ENCODE data around the gene FETUB.

DNA sequence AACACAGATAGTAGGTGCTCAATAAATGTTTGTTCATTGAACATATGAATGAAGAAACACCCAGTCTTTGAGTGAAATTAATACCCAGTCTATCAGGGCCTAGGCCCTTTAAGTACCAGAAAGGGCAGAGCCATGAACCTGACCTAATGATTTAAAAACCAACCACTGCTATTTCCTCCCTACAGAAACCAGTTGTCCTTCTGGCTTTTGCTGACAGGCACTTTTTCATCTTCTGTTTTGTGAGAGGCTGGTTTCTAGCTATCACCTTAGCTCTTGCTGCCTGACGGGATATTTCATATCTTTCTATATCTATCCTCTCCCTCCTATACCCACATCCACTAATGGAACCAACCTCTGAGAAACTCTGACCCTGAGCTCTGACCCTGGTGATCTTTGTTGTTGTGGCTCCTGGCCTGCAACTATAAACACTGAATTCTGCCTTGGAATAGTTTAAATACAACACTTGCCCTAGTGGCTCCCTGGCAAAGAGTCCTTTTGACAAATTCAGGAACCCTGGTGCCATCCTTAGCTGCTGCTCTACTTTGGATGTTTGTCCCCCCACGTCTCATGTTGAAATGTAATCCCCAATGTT lies 31.5 kb upstream of the FETUB start:
- no peak for TF ChIP-seq POLR2A (IDR thresholded peaks at IDR 0.05)
- TF ChIP-seq EP300 (IDR thresholded peaks at IDR 0.05), result no peak
- TF ChIP-seq, protein P1, sequence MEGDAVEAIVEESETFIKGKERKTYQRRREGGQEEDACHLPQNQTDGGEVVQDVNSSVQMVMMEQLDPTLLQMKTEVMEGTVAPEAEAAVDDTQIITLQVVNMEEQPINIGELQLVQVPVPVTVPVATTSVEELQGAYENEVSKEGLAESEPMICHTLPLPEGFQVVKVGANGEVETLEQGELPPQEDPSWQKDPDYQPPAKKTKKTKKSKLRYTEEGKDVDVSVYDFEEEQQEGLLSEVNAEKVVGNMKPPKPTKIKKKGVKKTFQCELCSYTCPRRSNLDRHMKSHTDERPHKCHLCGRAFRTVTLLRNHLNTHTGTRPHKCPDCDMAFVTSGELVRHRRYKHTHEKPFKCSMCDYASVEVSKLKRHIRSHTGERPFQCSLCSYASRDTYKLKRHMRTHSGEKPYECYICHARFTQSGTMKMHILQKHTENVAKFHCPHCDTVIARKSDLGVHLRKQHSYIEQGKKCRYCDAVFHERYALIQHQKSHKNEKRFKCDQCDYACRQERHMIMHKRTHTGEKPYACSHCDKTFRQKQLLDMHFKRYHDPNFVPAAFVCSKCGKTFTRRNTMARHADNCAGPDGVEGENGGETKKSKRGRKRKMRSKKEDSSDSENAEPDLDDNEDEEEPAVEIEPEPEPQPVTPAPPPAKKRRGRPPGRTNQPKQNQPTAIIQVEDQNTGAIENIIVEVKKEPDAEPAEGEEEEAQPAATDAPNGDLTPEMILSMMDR (IDR thresholded peaks at IDR 0.05), result no peak

Measured in ovary (tissue), 3 donors.